PC-9 (cell line): ENCODE results near the gene BRAF.

ENCODE experiments used
- CTCF ChIP-seq: fragments of 200-600 bp; sonication (generic); conservative IDR thresholded peaks from 2 replicates; pipeline ENCODE4 v1.6.1; 2017; ENCODE audit warnings: mixed run types, antibody characterized with exemption, mild to moderate bottlenecking, moderate library complexity
- EZH2 ChIP-seq: fragments of 200-600 bp; sonication (generic); IDR thresholded peaks from 2 replicates; pipeline ENCODE4 v1.8.0; 2017; ENCODE audit warnings: antibody characterized with exemption, low read depth

GRCh38 chr7:140680886-140681285 is 243.8 kb downstream of the BRAF start:
- TF ChIP-seq CTCF (no peak), EZH2 (no peak)
